Smooth muscle cell (in vitro differentiated cells): Measurements from ENCODE around the gene TICAM2. TPM values are rescaled to one million over a fixed set of nuclear protein-coding genes. Genes with fewer than 3 reads are reported as not detected.

Experiments used
- DNase-seq: peaks from one replicate; lab custom pipeline; 2025; ENCODE audit not compliant: unreplicated experiment; lab: John Stamatoyannopoulos, UW
- H2AFZ ChIP-seq: fragments of 200-600 bp; sonication (generic); 2 replicates; pipeline ENCODE4 v1.6.0; 2016; ENCODE audit warnings: antibody characterized with exemption, low read depth, mild to moderate bottlenecking
- H3F3A ChIP-seq: fragments of 200-600 bp; sonication (generic); 2 replicates; pipeline ENCODE4 v1.6.0; 2017; ENCODE audit warnings: antibody characterized with exemption, low read depth
- H3K27ac ChIP-seq: fragments of 200-600 bp; sonication (generic); 2 replicates; pipeline ENCODE4 v1.5.1; 2016; ENCODE audit warnings: low read depth, mild to moderate bottlenecking
- H3K27me3 ChIP-seq: fragments of 200-600 bp; sonication (generic); 2 replicates; pipeline ENCODE4 v1.6.1; 2016; ENCODE audit warnings: low read depth, mild to moderate bottlenecking
- H3K36me3 ChIP-seq: fragments of 200-600 bp; sonication (generic); 2 replicates; pipeline ENCODE4 v1.5.1; 2016; ENCODE audit warnings: low read depth
- H3K4me1 ChIP-seq: fragments of 200-600 bp; sonication (generic); 2 replicates; pipeline ENCODE4 v1.5.1; 2016; ENCODE audit warnings: low read depth
- H3K4me2 ChIP-seq: fragments of 200-600 bp; sonication (generic); 2 replicates; pipeline ENCODE4 v1.6.0; 2016; ENCODE audit warnings: mild to moderate bottlenecking
- H3K4me3 ChIP-seq: fragments of 200-600 bp; sonication (generic); 2 replicates; pipeline ENCODE4 v1.5.1; 2016; ENCODE audit warnings: mild to moderate bottlenecking
- H3K79me2 ChIP-seq: fragments of 200-600 bp; sonication (generic); 2 replicates; pipeline ENCODE4 v1.6.0; 2016; ENCODE audit warnings: low read depth, mild to moderate bottlenecking
- H3K9ac ChIP-seq: fragments of 200-600 bp; sonication (generic); 2 replicates; pipeline ENCODE4 v1.6.0; 2016; ENCODE audit warnings: low read depth
- H3K9me3 ChIP-seq: fragments of 200-600 bp; sonication (generic); replicated peaks from 2 replicates; pipeline ENCODE4 v1.5.1; 2016; ENCODE audit warnings: low read depth
- H4K20me1 ChIP-seq: fragments of 200-600 bp; sonication (generic); 2 replicates; pipeline ENCODE4 v1.6.0; 2016; ENCODE audit warnings: low read depth
- WGBS: methylation state at CpG from one replicate; pipeline ENCODE4 v1.1.7; 2016; ENCODE audit warnings: low lambda C conversion rate; 5-methylcytosine and 5-hydroxymethylcytosine counted together
- polyA plus RNA-seq: library from polyadenylated mRNA; unstranded; fragments of >200 nt; fragmentation: Nextera tagmentation; extraction: Ambion mirVana; gene quantifications from 2 replicates; pipeline ENCODE4 v1.2.1, GENCODE V29; 2016
- total RNA-seq: library from RNA; depleted of rRNA; stranded (reverse); fragments of >200 nt; gene quantifications from 2 replicates; pipeline ENCODE4 v1.2.3, GENCODE V29; 2014
- TF ChIP-seq, protein P1 (sequence below): fragments of 200-600 bp; sonication (generic); IDR thresholded peaks from 2 replicates; pipeline ENCODE4 v1.5.1; 2017; ENCODE audit warnings: borderline replicate concordance, mild to moderate bottlenecking, antibody characterized with exemption; ENCODE audit not compliant: insufficient read depth, poor library complexity, severe bottlenecking

TICAM2 gene
- total and polyA plus RNA-seq, 2 experiments from 2014 or later = 11.5 to 13.3 TPM

DNA sequence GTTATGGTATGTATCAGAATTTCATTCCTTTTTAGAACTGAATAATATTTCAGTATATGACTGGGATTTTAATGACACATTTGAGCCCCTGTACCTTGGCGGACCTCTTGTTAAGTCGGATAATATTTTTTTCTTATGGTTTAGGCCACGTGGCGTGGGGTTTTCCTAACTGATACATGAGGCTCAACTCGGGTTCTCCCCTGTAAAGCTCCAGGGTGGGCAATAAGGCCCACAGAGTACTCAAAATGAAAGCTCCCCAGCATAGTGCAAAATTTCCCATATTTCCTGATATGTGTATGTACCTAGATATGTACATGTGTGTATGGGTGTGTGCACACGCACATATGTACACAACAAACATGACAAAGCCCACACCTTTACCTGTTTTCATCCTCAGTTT is 24.5 kb downstream of the TICAM2 start:
- no peaks in the 10 kb centered on the region for H3K27me3 ChIP-seq
- H3K4me2 ChIP-seq = no peak overlapping the region
- H2AFZ ChIP-seq = no peak overlapping the region
- TF ChIP-seq, protein P1, sequence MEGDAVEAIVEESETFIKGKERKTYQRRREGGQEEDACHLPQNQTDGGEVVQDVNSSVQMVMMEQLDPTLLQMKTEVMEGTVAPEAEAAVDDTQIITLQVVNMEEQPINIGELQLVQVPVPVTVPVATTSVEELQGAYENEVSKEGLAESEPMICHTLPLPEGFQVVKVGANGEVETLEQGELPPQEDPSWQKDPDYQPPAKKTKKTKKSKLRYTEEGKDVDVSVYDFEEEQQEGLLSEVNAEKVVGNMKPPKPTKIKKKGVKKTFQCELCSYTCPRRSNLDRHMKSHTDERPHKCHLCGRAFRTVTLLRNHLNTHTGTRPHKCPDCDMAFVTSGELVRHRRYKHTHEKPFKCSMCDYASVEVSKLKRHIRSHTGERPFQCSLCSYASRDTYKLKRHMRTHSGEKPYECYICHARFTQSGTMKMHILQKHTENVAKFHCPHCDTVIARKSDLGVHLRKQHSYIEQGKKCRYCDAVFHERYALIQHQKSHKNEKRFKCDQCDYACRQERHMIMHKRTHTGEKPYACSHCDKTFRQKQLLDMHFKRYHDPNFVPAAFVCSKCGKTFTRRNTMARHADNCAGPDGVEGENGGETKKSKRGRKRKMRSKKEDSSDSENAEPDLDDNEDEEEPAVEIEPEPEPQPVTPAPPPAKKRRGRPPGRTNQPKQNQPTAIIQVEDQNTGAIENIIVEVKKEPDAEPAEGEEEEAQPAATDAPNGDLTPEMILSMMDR = no peak
- no peaks in the 10 kb centered on the region for H3K9me3 ChIP-seq
- H3K36me3 ChIP-seq = no peaks in the 10 kb centered on the region
- no peak overlapping the region for H3K4me3 ChIP-seq
- no peak overlapping the region for H3K27ac ChIP-seq
- no peak for DNase-seq
- H4K20me1 ChIP-seq = peaks cover 2% of the 10 kb centered on the region
- WGBS = 91% methylated on average over 6 of the region's 6 CpGs
- no peaks in the 10 kb centered on the region for H3K4me1 ChIP-seq
- no peak overlapping the region for H3K9ac ChIP-seq
- H3F3A ChIP-seq = no peaks in the 10 kb centered on the region
- peaks cover 11% of the 10 kb centered on the region for H3K79me2 ChIP-seq

GRCh38 chr5:115577329-115577728 is 24.9 kb downstream of the TICAM2 start:
- no peaks in the 10 kb centered on the region for H3K9me3 ChIP-seq
- no peaks in the 10 kb centered on the region for H3K36me3 ChIP-seq
- H3K9ac ChIP-seq = no peak overlapping the region
- no peak for DNase-seq
- no peaks in the 10 kb centered on the region for H3K27me3 ChIP-seq
- H3K79me2 ChIP-seq = peaks cover 7% of the 10 kb centered on the region
- H4K20me1 ChIP-seq = no peaks in the 10 kb centered on the region
- no peak overlapping the region for H3K4me2 ChIP-seq
- H3F3A ChIP-seq = no peaks in the 10 kb centered on the region
- H3K4me3 ChIP-seq = no peak overlapping the region
- WGBS = 73% methylated on average over 2 of the region's 2 CpGs
- TF ChIP-seq, protein P1 = no peak
- no peaks in the 10 kb centered on the region for H3K4me1 ChIP-seq
- no peak overlapping the region for H3K27ac ChIP-seq
- no peak overlapping the region for H2AFZ ChIP-seq

- no peak overlapping the region for H2AFZ ChIP-seq
- no peaks in the 10 kb centered on the region for H3K27me3 ChIP-seq
- H3K4me1 ChIP-seq = no peaks in the 10 kb centered on the region
- H3K9me3 ChIP-seq = no peaks in the 10 kb centered on the region
- TF ChIP-seq, protein P1 = no peak
- H3K36me3 ChIP-seq = no peaks in the 10 kb centered on the region
- no peaks in the 10 kb centered on the region for H3F3A ChIP-seq
- 73% methylated on average over 5 of the region's 5 CpGs for WGBS
- H3K4me2 ChIP-seq = peak overlapping the region; percentile 39
- DNase-seq = no peak
- H3K79me2 ChIP-seq = no peaks in the 10 kb centered on the region
- peak overlapping the region; percentile 56 for H3K27ac ChIP-seq
- H3K4me3 ChIP-seq = no peak overlapping the region
- no peak overlapping the region for H3K9ac ChIP-seq
- H4K20me1 ChIP-seq = no peaks in the 10 kb centered on the region
These were observed 26.9 kb downstream of the TICAM2 start for GRCh38 chr5:115575167-115576070.
